Adrenal gland (tissue), 5 donors: ENCODE measurements around the gene ITPA.

Source experiments
- POLR2A ChIP-seq, 2 donors: fragments of 450-650 bp; IDR thresholded peaks; one replicate each; pipeline ENCODE4 v1.6.1; 2017; ENCODE audit warnings: antibody characterized with exemption in 2 of 2, mild to moderate bottlenecking in 2 of 2, moderate library complexity in 1 of 2
- TF ChIP-seq, protein P1 (sequence below), 6 experiments: fragments of 450-650 bp in 4 of 6; fragments of 200-600 bp in 2 of 6; sonication (generic) in 1 of 6; IDR thresholded peaks; 1 replicate in 5 of 6; 2 replicates in 1 of 6; pipeline versions ENCODE4 v1.5.1 to v1.8.0; 2016 to 2021; ENCODE audit warnings: antibody characterized with exemption in 6 of 6, mild to moderate bottlenecking in 2 of 6, moderate library complexity in 1 of 6
- donor health status: DM: no; HTN: no; CAD: no.

DNA sequence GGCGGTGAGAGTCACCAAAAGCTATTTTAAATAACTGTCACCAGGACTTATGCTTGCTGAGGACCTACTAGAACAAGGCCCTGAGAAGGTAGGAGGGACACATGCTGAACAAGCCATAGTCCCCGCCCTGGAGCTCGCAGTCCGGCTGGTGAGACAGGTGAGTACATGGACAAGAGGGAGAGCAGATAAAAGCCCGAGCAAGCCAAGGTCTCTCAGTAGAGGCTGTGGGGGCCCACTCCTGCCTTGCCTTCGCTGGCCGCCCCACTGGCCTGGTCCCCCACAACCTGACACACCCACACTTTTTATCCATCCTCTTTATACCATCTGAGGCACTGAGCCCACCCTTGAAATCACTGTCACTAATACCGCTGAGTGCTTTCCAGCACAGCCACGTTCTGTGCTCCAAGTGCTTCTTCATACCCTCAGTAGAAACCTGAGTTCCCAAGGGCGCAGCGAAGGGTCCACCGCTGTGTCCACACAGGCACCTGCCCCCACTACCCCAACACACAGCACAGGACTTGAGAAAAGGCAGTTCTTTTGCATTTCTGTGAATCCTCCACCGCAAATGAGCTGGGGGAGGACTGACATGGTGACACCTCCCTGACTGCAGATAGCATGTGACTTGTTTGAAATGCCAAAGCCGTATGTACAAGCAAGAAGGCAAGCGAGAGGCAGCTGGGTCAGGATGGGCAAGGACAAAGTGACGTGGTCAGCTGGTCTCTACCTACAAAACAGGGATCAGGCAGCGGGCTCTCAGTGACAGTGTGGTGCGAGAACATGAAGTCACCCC is 16.9 kb upstream of the ITPA start:
- TF ChIP-seq, protein P1, sequence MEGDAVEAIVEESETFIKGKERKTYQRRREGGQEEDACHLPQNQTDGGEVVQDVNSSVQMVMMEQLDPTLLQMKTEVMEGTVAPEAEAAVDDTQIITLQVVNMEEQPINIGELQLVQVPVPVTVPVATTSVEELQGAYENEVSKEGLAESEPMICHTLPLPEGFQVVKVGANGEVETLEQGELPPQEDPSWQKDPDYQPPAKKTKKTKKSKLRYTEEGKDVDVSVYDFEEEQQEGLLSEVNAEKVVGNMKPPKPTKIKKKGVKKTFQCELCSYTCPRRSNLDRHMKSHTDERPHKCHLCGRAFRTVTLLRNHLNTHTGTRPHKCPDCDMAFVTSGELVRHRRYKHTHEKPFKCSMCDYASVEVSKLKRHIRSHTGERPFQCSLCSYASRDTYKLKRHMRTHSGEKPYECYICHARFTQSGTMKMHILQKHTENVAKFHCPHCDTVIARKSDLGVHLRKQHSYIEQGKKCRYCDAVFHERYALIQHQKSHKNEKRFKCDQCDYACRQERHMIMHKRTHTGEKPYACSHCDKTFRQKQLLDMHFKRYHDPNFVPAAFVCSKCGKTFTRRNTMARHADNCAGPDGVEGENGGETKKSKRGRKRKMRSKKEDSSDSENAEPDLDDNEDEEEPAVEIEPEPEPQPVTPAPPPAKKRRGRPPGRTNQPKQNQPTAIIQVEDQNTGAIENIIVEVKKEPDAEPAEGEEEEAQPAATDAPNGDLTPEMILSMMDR (IDR thresholded peaks at IDR 0.05), result no peak
- no peak for TF ChIP-seq POLR2A (IDR thresholded peaks at IDR 0.05)
